HEK293 (cell line): ENCODE data around the gene GPR107.

Source experiments
- CTCF ChIA-PET: fragments of 350-600 bp; formaldehyde crosslinking; extraction: SDS; loops from one replicate; lab custom pipeline; 2021; ENCODE audit warnings: antibody characterized with exemption; lab: Yijun Ruan, JAX
- POLR2A ChIA-PET: fragments of 300-600 bp; formaldehyde crosslinking; extraction: SDS; loops from one replicate; lab custom pipeline; 2020; ENCODE audit warnings: antibody characterized with exemption, inconsistent platforms; lab: Yijun Ruan, JAX
- H3K27ac ChIP-seq: fragments of 200-500 bp; sonication (Bioruptor generic); 2 replicates; pipeline ENCODE4 v1.5.1; 2014; ENCODE audit warnings: low read depth, low read length, control low read depth, inconsistent platforms; ENCODE audit errors: extremely low read depth
- H3K36me3 ChIP-seq, 2 experiments: fragments of 200-500 bp in 1 of 2; sonication (Bioruptor generic) in 1 of 2; 1 replicate in 1 of 2; 2 replicates in 1 of 2; pipeline ENCODE4 v1.5.1; 2014 to 2017; ENCODE audit warnings: inconsistent platforms in 2 of 2, low read length in 2 of 2; ENCODE audit not compliant: control insufficient read depth in 2 of 2, insufficient read depth in 1 of 2
- H3K4me1 ChIP-seq: fragments of 200-500 bp; sonication (Bioruptor generic); 2 replicates; pipeline ENCODE4 v1.5.1; 2014; ENCODE audit warnings: mild to moderate bottlenecking, low read length, inconsistent platforms; ENCODE audit not compliant: control insufficient read depth, insufficient read depth
- H3K4me3 ChIP-seq: 2 replicates; pipeline ENCODE4 v1.5.1; 2011; ENCODE audit warnings: low read depth, mild to moderate bottlenecking, control low read depth, low read length, moderate library complexity
- H3K9me3 ChIP-seq: fragments of 200-500 bp; sonication (Bioruptor generic); 2 replicates; pipeline ENCODE4 v1.5.1; 2014; ENCODE audit warnings: low read depth, low read length, inconsistent platforms; ENCODE audit not compliant: control insufficient read depth, insufficient read depth
- CTCF ChIP-seq: fragments of 450-650 bp; formaldehyde crosslinking; IDR thresholded peaks from 2 replicates; pipeline ENCODE4 v1.5.1; 2016; ENCODE audit warnings: missing biosample characterization, missing genetic modification characterization
- GLIS2 ChIP-seq: fragments of 450-650 bp; formaldehyde crosslinking; IDR thresholded peaks from 2 replicates; pipeline ENCODE4 v1.5.1; 2016; ENCODE audit warnings: missing biosample characterization, missing genetic modification characterization
- KLF8 ChIP-seq: fragments of 450-650 bp; formaldehyde crosslinking; IDR thresholded peaks from 2 replicates; pipeline ENCODE4 v1.5.1; 2016; ENCODE audit warnings: missing biosample characterization, missing genetic modification characterization
- KLF9 ChIP-seq: fragments of 450-650 bp; formaldehyde crosslinking; IDR thresholded peaks from 2 replicates; pipeline ENCODE4 v1.5.1; 2016; ENCODE audit warnings: missing biosample characterization, missing genetic modification characterization, low read depth
- MEIS1 ChIP-seq: sonication (generic); formaldehyde crosslinking; IDR thresholded peaks from 2 replicates; pipeline ENCODE4 v1.8.1; 2022; ENCODE audit warnings: missing genetic modification reagents, mild to moderate bottlenecking, borderline replicate concordance
- PBX3 ChIP-seq: sonication (generic); formaldehyde crosslinking; IDR thresholded peaks from 2 replicates; pipeline ENCODE4 v1.8.1; 2022; ENCODE audit warnings: mild to moderate bottlenecking, moderate library complexity, missing genetic modification reagents
- ZBTB20 ChIP-seq: fragments of 450-650 bp; formaldehyde crosslinking; IDR thresholded peaks from 2 replicates; pipeline ENCODE4 v1.5.1; 2016; ENCODE audit warnings: missing biosample characterization, missing genetic modification characterization
- ZBTB26 ChIP-seq: fragments of 450-650 bp; formaldehyde crosslinking; optimal IDR thresholded peaks from 2 replicates; pipeline ENCODE3; 2016; ENCODE audit warnings: missing biosample characterization, mild to moderate bottlenecking, missing genetic modification characterization
- ZBTB48 ChIP-seq: fragments of 450-650 bp; formaldehyde crosslinking; IDR thresholded peaks from 2 replicates; pipeline ENCODE4 v1.5.1; 2016; ENCODE audit warnings: missing biosample characterization, missing genetic modification characterization
- ZFHX2 ChIP-seq: fragments of 450-650 bp; formaldehyde crosslinking; conservative IDR thresholded peaks from 2 replicates; pipeline ENCODE4 v1.5.1; 2016; ENCODE audit warnings: missing biosample characterization, missing genetic modification characterization
- ZFP69B ChIP-seq: fragments of 450-650 bp; formaldehyde crosslinking; IDR thresholded peaks from 2 replicates; pipeline ENCODE4 v1.5.1; 2016; ENCODE audit warnings: missing biosample characterization, missing genetic modification characterization
- ZNF132 ChIP-seq: fragments of 450-650 bp; formaldehyde crosslinking; IDR thresholded peaks from 2 replicates; pipeline ENCODE4 v1.5.1; 2017; ENCODE audit warnings: missing biosample characterization, missing genetic modification characterization, borderline replicate concordance
- ZNF133 ChIP-seq: fragments of 450-650 bp; formaldehyde crosslinking; IDR thresholded peaks from 2 replicates; pipeline ENCODE4 v1.5.1; 2016; ENCODE audit warnings: missing biosample characterization, missing genetic modification characterization
- ZNF223 ChIP-seq: fragments of 450-650 bp; formaldehyde crosslinking; IDR thresholded peaks from 2 replicates; pipeline ENCODE4 v1.5.1; 2016; ENCODE audit warnings: missing biosample characterization, missing genetic modification characterization
- ZNF302 ChIP-seq: fragments of 450-650 bp; formaldehyde crosslinking; IDR thresholded peaks from 2 replicates; pipeline ENCODE4 v1.5.1; 2016; ENCODE audit warnings: missing biosample characterization, missing genetic modification characterization, low read depth
- ZNF335 ChIP-seq: fragments of 450-650 bp; formaldehyde crosslinking; conservative IDR thresholded peaks from 2 replicates; pipeline ENCODE4 v1.5.1; 2016; ENCODE audit warnings: missing biosample characterization, missing genetic modification characterization
- ZNF510 ChIP-seq: fragments of 450-650 bp; formaldehyde crosslinking; IDR thresholded peaks from 2 replicates; pipeline ENCODE4 v1.5.1; 2018; ENCODE audit warnings: mild to moderate bottlenecking, missing genetic modification characterization, missing biosample characterization; ENCODE audit not compliant: insufficient replicate concordance
- ZNF513 ChIP-seq: fragments of 450-650 bp; IDR thresholded peaks from 2 replicates; pipeline ENCODE4 v1.5.1; 2018; ENCODE audit warnings: missing biosample characterization, missing genetic modification characterization
- ZNF560 ChIP-seq: fragments of 450-650 bp; formaldehyde crosslinking; IDR thresholded peaks from 2 replicates; pipeline ENCODE4 v1.5.1; 2017; ENCODE audit warnings: missing biosample characterization, missing genetic modification characterization, borderline replicate concordance
- ZNF561 ChIP-seq: fragments of 450-650 bp; IDR thresholded peaks from 2 replicates; pipeline ENCODE4 v1.5.1; 2018; ENCODE audit warnings: missing biosample characterization, missing genetic modification characterization, borderline replicate concordance
- ZNF571 ChIP-seq: fragments of 450-650 bp; formaldehyde crosslinking; IDR thresholded peaks from 2 replicates; pipeline ENCODE4 v1.5.0; 2017; ENCODE audit warnings: missing biosample characterization, missing genetic modification characterization
- ZNF624 ChIP-seq: fragments of 450-650 bp; formaldehyde crosslinking; IDR thresholded peaks from 2 replicates; pipeline ENCODE4 v1.5.1; 2017; ENCODE audit warnings: missing biosample characterization, missing genetic modification characterization
- TF ChIP-seq, protein P1 (sequence below): fragments of 450-650 bp; formaldehyde crosslinking; IDR thresholded peaks from 2 replicates; pipeline ENCODE4 v1.5.1; 2016; ENCODE audit warnings: missing biosample characterization, missing genetic modification characterization
- TF ChIP-seq, protein P2 (sequence below): fragments of 450-650 bp; formaldehyde crosslinking; IDR thresholded peaks from 2 replicates; pipeline ENCODE4 v1.5.1; 2016; ENCODE audit warnings: missing biosample characterization, missing genetic modification characterization

Gene GPR107

GRCh38 chr9:130042406-130042884 lies 11.3 kb upstream of the GPR107 start:
- Histone ChIP-seq H3K4me1 (peaks cover 9% of the 10 kb centered on the region), H3K9me3 (no peaks in the 10 kb centered on the region), H3K4me3 (peak overlapping the region; percentile 57), H3K27ac (peak overlapping the region; percentile 84; the same call in 1 of the 2 replicates), H3K36me3 (no peaks in the 10 kb centered on the region)
- ChIA-PET POLR2A (interaction anchor here (0.8 to 4.2 kb wide), 16 partner anchors 10 to 208 kb away, joined by 3 to 42 read pairs (median 4); partner anchors contain the start of genes C9orf78 and GPR107), CTCF (interaction anchor here (0.6 to 4.3 kb wide), 8 partner anchors 11 to 157 kb away, joined by 3 to 29 read pairs (median 4); no protein-coding TSS in a partner anchor)
- no peak for TF ChIP-seq ZNF133
- no peak for TF ChIP-seq ZNF560 (tag by site-specific recombination)
- TF ChIP-seq, protein P1, sequence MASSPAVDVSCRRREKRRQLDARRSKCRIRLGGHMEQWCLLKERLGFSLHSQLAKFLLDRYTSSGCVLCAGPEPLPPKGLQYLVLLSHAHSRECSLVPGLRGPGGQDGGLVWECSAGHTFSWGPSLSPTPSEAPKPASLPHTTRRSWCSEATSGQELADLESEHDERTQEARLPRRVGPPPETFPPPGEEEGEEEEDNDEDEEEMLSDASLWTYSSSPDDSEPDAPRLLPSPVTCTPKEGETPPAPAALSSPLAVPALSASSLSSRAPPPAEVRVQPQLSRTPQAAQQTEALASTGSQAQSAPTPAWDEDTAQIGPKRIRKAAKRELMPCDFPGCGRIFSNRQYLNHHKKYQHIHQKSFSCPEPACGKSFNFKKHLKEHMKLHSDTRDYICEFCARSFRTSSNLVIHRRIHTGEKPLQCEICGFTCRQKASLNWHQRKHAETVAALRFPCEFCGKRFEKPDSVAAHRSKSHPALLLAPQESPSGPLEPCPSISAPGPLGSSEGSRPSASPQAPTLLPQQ (tag by site-specific recombination) = no peak
- 0 out of 2 replicates have a peak, but pooled peaks have one; percentile 25 for TF ChIP-seq ZNF561
- TF ChIP-seq ZNF302 (tag by site-specific recombination) = no peak
- no peak for TF ChIP-seq KLF8
- TF ChIP-seq ZBTB20 (tag by site-specific recombination) = no peak
- peak; percentile 13; the same call in 1 of the 2 replicates for TF ChIP-seq MEIS1 (CRISPR knock-in tag)
- TF ChIP-seq ZBTB26 (tag by site-specific recombination) = peak; percentile 64
- no peak for TF ChIP-seq ZNF571 (tag by site-specific recombination)
- 0 out of 2 replicates have a peak, but pooled peaks have one; percentile 21 for TF ChIP-seq PBX3 (CRISPR knock-in tag)
- TF ChIP-seq ZNF510 (tag by site-specific recombination) = no peak
- TF ChIP-seq ZNF335 (tag by site-specific recombination) = peak; percentile 18; the same call in 1 of the 2 replicates
- 0 out of 2 replicates have a peak, but pooled peaks have one; percentile 3 for TF ChIP-seq ZFHX2 (tag by site-specific recombination)
- TF ChIP-seq ZFP69B (tag by site-specific recombination) = no peak
- TF ChIP-seq ZNF624 (tag by site-specific recombination) = no peak
- TF ChIP-seq KLF9 (tag by site-specific recombination) = no peak
- TF ChIP-seq ZNF132 (tag by site-specific recombination) = no peak

DNA sequence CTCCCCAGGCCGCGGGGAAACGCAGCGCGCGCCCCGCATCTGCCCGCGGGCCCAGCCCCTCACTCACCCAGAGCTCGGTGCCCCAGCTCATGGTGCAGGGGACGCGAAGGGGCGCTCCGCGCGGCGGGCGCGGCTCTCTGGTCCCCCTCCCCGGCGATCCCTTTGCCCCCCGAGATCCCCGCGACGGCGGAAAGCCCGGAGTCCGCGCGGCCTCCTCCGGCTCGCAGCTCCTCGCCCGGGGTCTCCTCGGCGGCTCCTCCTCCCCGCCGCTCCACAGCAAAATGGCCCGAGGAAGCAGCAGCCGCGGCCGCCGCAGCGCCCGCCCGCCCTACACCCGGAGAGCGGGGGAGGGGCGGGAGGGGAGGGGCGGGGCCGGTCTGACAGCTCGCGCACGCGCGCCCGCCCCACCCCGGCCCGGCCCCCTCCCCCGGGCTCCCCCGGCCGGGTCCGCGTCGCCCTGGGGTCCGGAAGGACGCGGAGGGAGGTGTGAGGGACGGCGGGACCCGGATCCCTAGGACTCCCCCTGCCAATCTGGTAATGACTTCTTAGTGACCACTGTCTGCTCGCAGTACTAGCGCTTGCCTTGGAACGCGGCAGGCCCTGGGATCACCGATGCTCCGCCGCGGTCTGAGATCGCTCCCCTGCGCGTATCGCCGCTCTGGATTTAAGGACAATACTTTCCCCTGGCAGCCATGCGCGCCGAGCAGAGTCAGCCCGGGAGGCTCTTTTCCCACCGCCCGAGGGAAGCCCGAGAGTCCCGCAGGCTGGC lies 10.6 kb upstream of the GPR107 start, which contains the start of gene FNBP1:
Gene FNBP1, minus strand, starts transcription at position 305 of the 769 bp plus-strand sequence. Its CDS starts 214 bp downstream, at position 91.
- POLR2A ChIA-PET = interaction anchor here (0.8 to 4.2 kb wide), 14 partner anchors 10 to 209 kb away, joined by 3 to 42 read pairs (median 5); partner anchors contain the start of gene GPR107
- peaks cover 9% of the 10 kb centered on the region for H3K4me1 ChIP-seq
- H3K4me3 ChIP-seq = peak within 1 kb of the TSS; percentile 57
- H3K9me3 ChIP-seq = no peaks in the 10 kb centered on the region
- H3K36me3 ChIP-seq = no peaks in the 10 kb centered on the region
- CTCF ChIA-PET = interaction anchor here (0.5 to 0.7 kb wide), 4 partner anchors 11 to 607 kb away, joined by 3 to 5 read pairs (median 4); no protein-coding TSS in a partner anchor
- H3K27ac ChIP-seq = peak within 1 kb of the TSS; percentile 84; the same call in 1 of the 2 replicates
- TF ChIP-seq ZBTB48 (tag by site-specific recombination) (peak; percentile 83), GLIS2 (tag by site-specific recombination) (peak; percentile 94), ZNF513 (tag by site-specific recombination) (no peak), CTCF (tag by site-specific recombination) (peak; percentile 43; the same call in 1 of the 2 replicates), ZNF335 (tag by site-specific recombination) (peak; percentile 50), ZNF223 (tag by site-specific recombination) (no peak)
- TF ChIP-seq, protein P2, sequence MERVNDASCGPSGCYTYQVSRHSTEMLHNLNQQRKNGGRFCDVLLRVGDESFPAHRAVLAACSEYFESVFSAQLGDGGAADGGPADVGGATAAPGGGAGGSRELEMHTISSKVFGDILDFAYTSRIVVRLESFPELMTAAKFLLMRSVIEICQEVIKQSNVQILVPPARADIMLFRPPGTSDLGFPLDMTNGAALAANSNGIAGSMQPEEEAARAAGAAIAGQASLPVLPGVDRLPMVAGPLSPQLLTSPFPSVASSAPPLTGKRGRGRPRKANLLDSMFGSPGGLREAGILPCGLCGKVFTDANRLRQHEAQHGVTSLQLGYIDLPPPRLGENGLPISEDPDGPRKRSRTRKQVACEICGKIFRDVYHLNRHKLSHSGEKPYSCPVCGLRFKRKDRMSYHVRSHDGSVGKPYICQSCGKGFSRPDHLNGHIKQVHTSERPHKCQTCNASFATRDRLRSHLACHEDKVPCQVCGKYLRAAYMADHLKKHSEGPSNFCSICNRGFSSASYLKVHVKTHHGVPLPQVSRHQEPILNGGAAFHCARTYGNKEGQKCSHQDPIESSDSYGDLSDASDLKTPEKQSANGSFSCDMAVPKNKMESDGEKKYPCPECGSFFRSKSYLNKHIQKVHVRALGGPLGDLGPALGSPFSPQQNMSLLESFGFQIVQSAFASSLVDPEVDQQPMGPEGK (tag by site-specific recombination) = peak; percentile 77
